GM10847 (cell line): Measurements from ENCODE around the gene SLC46A2.

ENCODE experiments used
- POLR2A ChIP-seq: IDR thresholded peaks from 2 replicates; pipeline ENCODE4 v1.6.1; 2011; ENCODE audit not compliant: insufficient read length; ENCODE audit errors: extremely low read depth

Gene SLC46A2

GRCh38 chr9:112890106-112891081 lies at the start of gene SLC46A2:
Gene SLC46A2 (minus strand): TSS chr9:112890876. CDS start chr9:112890681, 195 bp downstream.
- no peak for TF ChIP-seq POLR2A

GRCh38 chr9:112939418-112939817 lies 48.7 kb upstream of the SLC46A2 start:
- TF ChIP-seq POLR2A = no peak

GRCh38 chr9:112933696-112934095 lies 43.0 kb upstream of the SLC46A2 start:
- no peak for TF ChIP-seq POLR2A

- TF ChIP-seq POLR2A = no peak
Observed at GRCh38 chr9:112925058-112925641, 34.5 kb upstream of the SLC46A2 start.

- no peak for TF ChIP-seq POLR2A
Observed at GRCh38 chr9:112921549-112921948, 30.9 kb upstream of the SLC46A2 start.

GRCh38 chr9:112917987-112918362 lies 27.3 kb upstream of the SLC46A2 start:
- no peak for TF ChIP-seq POLR2A

GRCh38 chr9:112917047-112917986 lies 26.6 kb upstream of the SLC46A2 start:
- TF ChIP-seq POLR2A = no peak

GRCh38 chr9:112914524-112914923 lies 23.8 kb upstream of the SLC46A2 start:
- TF ChIP-seq POLR2A = no peak

GRCh38 chr9:112913326-112913725 lies 22.6 kb upstream of the SLC46A2 start:
- no peak for TF ChIP-seq POLR2A

- TF ChIP-seq POLR2A = no peak
Observed at GRCh38 chr9:112912636-112913035, 22.0 kb upstream of the SLC46A2 start.

GRCh38 chr9:112911736-112912135 lies 21.1 kb upstream of the SLC46A2 start:
- TF ChIP-seq POLR2A = no peak

GRCh38 chr9:112905084-112905483 lies 14.4 kb upstream of the SLC46A2 start:
- no peak for TF ChIP-seq POLR2A

GRCh38 chr9:112900901-112901300 lies 10.2 kb upstream of the SLC46A2 start:
- no peak for TF ChIP-seq POLR2A

- TF ChIP-seq POLR2A = no peak
Observed at GRCh38 chr9:112900488-112900887, 9.8 kb upstream of the SLC46A2 start.

- no peak for TF ChIP-seq POLR2A
Observed at GRCh38 chr9:112898872-112899311, 8.2 kb upstream of the SLC46A2 start.
